ENCODE data around the gene FRY. TPM values are rescaled to one million over a fixed set of nuclear protein-coding genes. Genes with fewer than 3 reads are reported as not detected.

Gene FRY
- total RNA-seq, 1 experiment from 2014 or later: 5.3 TPM

DNA sequence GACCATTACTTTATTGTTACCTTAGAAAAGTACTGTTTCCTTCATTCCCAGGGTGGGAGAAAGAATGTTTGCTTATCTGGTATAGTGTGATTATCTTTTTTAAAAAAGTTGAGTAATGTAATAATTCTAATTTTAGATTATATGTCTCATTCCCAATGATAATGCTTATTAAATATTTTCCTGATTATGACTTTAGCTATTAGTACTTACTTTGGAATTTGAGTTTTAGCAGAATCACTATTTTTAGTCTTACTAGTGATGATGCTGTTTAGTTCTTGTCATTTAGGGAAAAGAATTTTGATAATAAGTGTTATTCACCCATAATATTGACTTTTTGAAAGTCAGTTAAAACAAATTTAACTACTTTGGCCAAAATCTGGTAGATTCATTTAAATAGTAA, 95.2 kb downstream of the FRY start:
- TF ChIP-seq NR1H2 (CRISPR knock-in tag; IDR thresholded peaks at IDR 0.05) (no peak), ZNF671 (CRISPR knock-in tag; IDR thresholded peaks at IDR 0.05) (no peak), HMGA2 (CRISPR knock-in tag; IDR thresholded peaks at IDR 0.05) (no peak), E2F1 (CRISPR knock-in tag; IDR thresholded peaks at IDR 0.05) (no peak), ARID4B (CRISPR knock-in tag; IDR thresholded peaks at IDR 0.05; ENCODE audit: borderline replicate concordance) (no peak), NFE2L1 (CRISPR knock-in tag; IDR thresholded peaks at IDR 0.05) (no peak), CTCF (IDR thresholded peaks at IDR 0.05) (no peak)
- TF ChIP-seq, protein P1, sequence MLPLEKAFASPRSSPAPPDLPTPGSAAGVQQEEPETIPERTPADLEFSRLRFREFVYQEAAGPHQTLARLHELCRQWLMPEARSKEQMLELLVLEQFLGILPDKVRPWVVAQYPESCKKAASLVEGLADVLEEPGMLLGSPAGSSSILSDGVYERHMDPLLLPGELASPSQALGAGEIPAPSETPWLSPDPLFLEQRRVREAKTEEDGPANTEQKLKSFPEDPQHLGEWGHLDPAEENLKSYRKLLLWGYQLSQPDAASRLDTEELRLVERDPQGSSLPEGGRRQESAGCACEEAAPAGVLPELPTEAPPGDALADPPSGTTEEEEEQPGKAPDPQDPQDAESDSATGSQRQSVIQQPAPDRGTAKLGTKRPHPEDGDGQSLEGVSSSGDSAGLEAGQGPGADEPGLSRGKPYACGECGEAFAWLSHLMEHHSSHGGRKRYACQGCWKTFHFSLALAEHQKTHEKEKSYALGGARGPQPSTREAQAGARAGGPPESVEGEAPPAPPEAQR (CRISPR knock-in tag; IDR thresholded peaks at IDR 0.05): no peak
- H3K36me3 Mint-ChIP-seq: peaks cover 15% of the 10 kb centered on the region
- no peaks in the 10 kb centered on the region; the same call in 1 of the 2 replicates for H3K27me3 Mint-ChIP-seq (ENCODE audit: low read depth)
- DNase-seq (ENCODE audit: low spot score) (no peak), ATAC-seq (no peak)
- CTCF ChIA-PET: no interaction called here
- peaks cover 17% of the 10 kb centered on the region for H3K9me3 Mint-ChIP-seq
- H3K27ac Mint-ChIP-seq: no peak overlapping the region
- POLR2A ChIA-PET: no interaction called here
- H3K4me3 Mint-ChIP-seq: no peak overlapping the region
- no peaks in the 10 kb centered on the region for H3K4me1 Mint-ChIP-seq

DNA sequence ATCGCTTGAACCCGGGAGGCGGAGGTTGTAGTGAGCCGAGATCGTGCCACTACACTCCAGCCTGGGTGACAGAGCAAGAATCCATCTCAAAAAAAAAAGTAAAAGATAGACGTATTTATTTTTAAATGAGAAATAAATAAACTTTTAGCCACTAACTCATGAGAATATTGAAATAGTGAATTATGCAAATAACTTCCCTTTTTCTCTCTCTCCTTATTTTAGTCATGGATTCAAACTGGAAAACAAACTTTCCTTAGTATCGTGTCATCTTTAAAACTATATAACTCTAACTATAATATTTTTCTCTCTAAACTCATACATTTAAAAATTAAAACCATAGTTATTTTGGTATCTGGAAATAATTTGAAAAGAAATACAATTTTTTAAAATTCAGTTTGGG, 96.1 kb downstream of the FRY start:
- no peak overlapping the region for H3K4me3 Mint-ChIP-seq
- ChIA-PET POLR2A (no interaction called here), CTCF (no interaction called here)
- TF ChIP-seq ETV6 (CRISPR knock-in tag; IDR thresholded peaks at IDR 0.05) (no peak), OVOL2 (CRISPR knock-in tag; IDR thresholded peaks at IDR 0.05; ENCODE audit: borderline replicate concordance) (no peak), GTF2I (CRISPR knock-in tag; conservative IDR thresholded peaks at IDR 0.05) (no peak), KAT7 (CRISPR knock-in tag; IDR thresholded peaks at IDR 0.05; ENCODE audit: borderline replicate concordance) (no peak), TEAD1 (CRISPR knock-in tag; IDR thresholded peaks at IDR 0.05) (no peak), E2F1 (CRISPR knock-in tag; IDR thresholded peaks at IDR 0.05) (no peak), FOXP1 (CRISPR knock-in tag; IDR thresholded peaks at IDR 0.05; ENCODE audit: borderline replicate concordance) (no peak), GRHL2 (CRISPR knock-in tag; IDR thresholded peaks at IDR 0.05; ENCODE audit: insufficient replicate concordance, severe bottlenecking) (no peak), EMX1 (CRISPR knock-in tag; IDR thresholded peaks at IDR 0.05) (no peak)
- TF ChIP-seq, protein P2, sequence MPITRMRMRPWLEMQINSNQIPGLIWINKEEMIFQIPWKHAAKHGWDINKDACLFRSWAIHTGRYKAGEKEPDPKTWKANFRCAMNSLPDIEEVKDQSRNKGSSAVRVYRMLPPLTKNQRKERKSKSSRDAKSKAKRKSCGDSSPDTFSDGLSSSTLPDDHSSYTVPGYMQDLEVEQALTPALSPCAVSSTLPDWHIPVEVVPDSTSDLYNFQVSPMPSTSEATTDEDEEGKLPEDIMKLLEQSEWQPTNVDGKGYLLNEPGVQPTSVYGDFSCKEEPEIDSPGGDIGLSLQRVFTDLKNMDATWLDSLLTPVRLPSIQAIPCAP (CRISPR knock-in tag; IDR thresholded peaks at IDR 0.05): no peak
- ATAC-seq (no peak), DNase-seq (ENCODE audit: low spot score) (no peak)
- H3K4me1 Mint-ChIP-seq: no peaks in the 10 kb centered on the region
- peaks cover 8% of the 10 kb centered on the region for H3K36me3 Mint-ChIP-seq
- no peaks in the 10 kb centered on the region; the same call in 1 of the 2 replicates for H3K27me3 Mint-ChIP-seq (ENCODE audit: low read depth)
- H3K27ac Mint-ChIP-seq: no peak overlapping the region
- peaks cover 9% of the 10 kb centered on the region for H3K9me3 Mint-ChIP-seq

Measured in WTC11 (cell line).